ENCODE data around the gene MTIF3. TPM values are rescaled to one million over a fixed set of nuclear protein-coding genes. Genes with fewer than 3 reads are reported as not detected.

The MTIF3 gene
- total RNA-seq, 1 experiment from 2014 or later, result 42.0 TPM

DNA sequence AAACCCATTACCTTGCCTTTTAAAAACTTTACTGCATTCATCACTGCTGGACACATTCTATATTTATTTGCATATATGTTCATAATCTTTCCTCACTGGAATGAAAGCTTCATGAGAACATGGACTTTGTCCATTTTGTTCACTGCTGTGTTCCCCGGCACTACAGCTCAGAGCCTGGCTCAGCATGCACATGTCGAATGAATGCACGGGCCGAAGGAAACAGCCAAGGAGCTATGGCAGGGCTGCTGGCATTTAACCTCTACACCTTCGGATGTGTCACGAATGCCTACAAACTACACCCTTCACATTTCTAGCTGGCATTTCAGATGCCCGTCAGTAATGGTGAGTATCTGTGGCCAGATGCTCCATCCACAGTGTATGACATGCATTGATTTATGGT lies 7.6 kb downstream of the MTIF3 start:
- H3K27ac Mint-ChIP-seq, result peak overlapping the region; percentile 65

GRCh38 chr13:27442071-27442647 lies 8.2 kb downstream of the MTIF3 start:
- ChIA-PET CTCF (interaction anchor here (1.1 kb wide), 1 partner anchor 80 kb away, joined by 5 read pairs; no protein-coding TSS in a partner anchor), POLR2A (interaction anchor here (1.0 kb wide), 1 partner anchor 17 kb away, joined by 3 read pairs; no protein-coding TSS in a partner anchor)
- peaks cover 15% of the 10 kb centered on the region for H3K36me3 Mint-ChIP-seq
- peak; percentile 84 for ATAC-seq
- H3K4me3 Mint-ChIP-seq, result peak overlapping the region; percentile 15
- peaks cover 17% of the 10 kb centered on the region for H3K4me1 Mint-ChIP-seq
- no peak for DNase-seq (ENCODE audit: low spot score)
- H3K27ac Mint-ChIP-seq, result peak overlapping the region; percentile 65
- no peaks in the 10 kb centered on the region for H3K27me3 Mint-ChIP-seq (ENCODE audit: low read depth)
- no peak for TF ChIP-seq ZNF671 (CRISPR knock-in tag; IDR thresholded peaks at IDR 0.05)
- no peak for TF ChIP-seq ZNF396 (CRISPR knock-in tag; IDR thresholded peaks at IDR 0.05; ENCODE audit: borderline replicate concordance)
- no peak for TF ChIP-seq HMGA2 (CRISPR knock-in tag; IDR thresholded peaks at IDR 0.05)
- TF ChIP-seq, protein P1, sequence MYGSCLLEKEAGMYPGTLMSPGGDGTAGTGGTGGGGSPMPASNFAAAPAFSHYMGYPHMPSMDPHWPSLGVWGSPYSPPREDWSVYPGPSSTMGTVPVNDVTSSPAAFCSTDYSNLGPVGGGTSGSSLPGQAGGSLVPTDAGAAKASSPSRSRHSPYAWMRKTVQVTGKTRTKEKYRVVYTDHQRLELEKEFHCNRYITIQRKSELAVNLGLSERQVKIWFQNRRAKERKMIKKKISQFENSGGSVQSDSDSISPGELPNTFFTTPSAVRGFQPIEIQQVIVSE (CRISPR knock-in tag; IDR thresholded peaks at IDR 0.05; ENCODE audit: borderline replicate concordance), result no peak
- no peaks in the 10 kb centered on the region; the same call in 1 of the 2 replicates for H3K9me3 Mint-ChIP-seq

More for the DNA sequence above, 7.6 kb downstream of the MTIF3 start:
- ChIA-PET POLR2A (interaction anchor here (1.0 kb wide), 1 partner anchor 17 kb away, joined by 3 read pairs; no protein-coding TSS in a partner anchor), CTCF (interaction anchor here (1.1 kb wide), 1 partner anchor 81 kb away, joined by 5 read pairs; no protein-coding TSS in a partner anchor)
- ATAC-seq, result no peak
- Mint-ChIP-seq H3K4me1 (peaks cover 17% of the 10 kb centered on the region), H3K4me3 (no peak overlapping the region), H3K36me3 (peaks cover 12% of the 10 kb centered on the region), H3K27me3 (ENCODE audit: low read depth) (no peaks in the 10 kb centered on the region), H3K9me3 (no peaks in the 10 kb centered on the region)
- no peak for DNase-seq (ENCODE audit: low spot score)
- TF ChIP-seq MYBL2 (CRISPR knock-in tag; IDR thresholded peaks at IDR 0.05), result no peak
- TF ChIP-seq, protein P2, sequence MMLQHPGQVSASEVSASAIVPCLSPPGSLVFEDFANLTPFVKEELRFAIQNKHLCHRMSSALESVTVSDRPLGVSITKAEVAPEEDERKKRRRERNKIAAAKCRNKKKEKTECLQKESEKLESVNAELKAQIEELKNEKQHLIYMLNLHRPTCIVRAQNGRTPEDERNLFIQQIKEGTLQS (CRISPR knock-in tag; conservative IDR thresholded peaks at IDR 0.05), result no peak
- no peak for TF ChIP-seq ZNF317 (CRISPR knock-in tag; IDR thresholded peaks at IDR 0.05; ENCODE audit: borderline replicate concordance, low read depth)
- TF ChIP-seq ZNF671 (CRISPR knock-in tag; IDR thresholded peaks at IDR 0.05), result no peak
- TF ChIP-seq ETV6 (CRISPR knock-in tag; IDR thresholded peaks at IDR 0.05), result no peak
- TF ChIP-seq MLX (CRISPR knock-in tag; IDR thresholded peaks at IDR 0.05), result no peak
- TF ChIP-seq TCF7 (CRISPR knock-in tag; IDR thresholded peaks at IDR 0.05; ENCODE audit: low read depth), result no peak
- TF ChIP-seq STAT6 (CRISPR knock-in tag; conservative IDR thresholded peaks at IDR 0.05; ENCODE audit: low read depth), result no peak
- no peak for TF ChIP-seq ZMAT4 (CRISPR knock-in tag; IDR thresholded peaks at IDR 0.05)
- TF ChIP-seq RELA (CRISPR knock-in tag; IDR thresholded peaks at IDR 0.05; ENCODE audit: borderline replicate concordance), result no peak
- no peak for TF ChIP-seq NFYB (CRISPR knock-in tag; conservative IDR thresholded peaks at IDR 0.05; ENCODE audit: low read depth)

- Mint-ChIP-seq H3K36me3 (peaks cover 27% of the 10 kb centered on the region), H3K27ac (no peak overlapping the region), H3K9me3 (no peaks in the 10 kb centered on the region; the same call in 1 of the 2 replicates), H3K4me1 (peaks cover 17% of the 10 kb centered on the region), H3K4me3 (no peak overlapping the region), H3K27me3 (ENCODE audit: low read depth) (no peaks in the 10 kb centered on the region)
- DNase-seq (ENCODE audit: low spot score) (no peak), ATAC-seq (no peak)
- ChIA-PET CTCF (no interaction called here), POLR2A (interaction anchor here (0.6 kb wide), 1 partner anchor 105 kb away, joined by 3 read pairs; no protein-coding TSS in a partner anchor)
- no peak for TF ChIP-seq STAT6 (CRISPR knock-in tag; conservative IDR thresholded peaks at IDR 0.05; ENCODE audit: low read depth)
These were observed 10.0 kb downstream of the MTIF3 start for GRCh38 chr13:27440408-27440807.
